Panc1 (cell line): ENCODE measurements around the gene NAPA. TPM values are rescaled to one million over a fixed set of nuclear protein-coding genes. Genes with fewer than 3 reads are reported as not detected.

Experiments
- ATAC-seq: fragments of 200-7000 bp; cut with Tn5 transposase; 2 replicates; pipeline ENCODE4 v1.9.1; 2020; ENCODE audit warnings: mild to moderate bottlenecking, moderate library complexity
- BruUV-seq: library from RNA; stranded (reverse); fragments of 400-500 nt; replicated peaks from 2 replicates; lab custom pipeline; 2021; lab: Mats Ljungman, UMichigan
- CTCF ChIA-PET: fragments of 300-600 bp; sonication (Branson Sonifier 250); formaldehyde crosslinking; loops from one replicate; lab custom pipeline; 2022; ENCODE audit warnings: antibody characterized with exemption; lab: Charles Lee
- POLR2A ChIA-PET: fragments of 300-600 bp; sonication (Branson Sonifier 250); formaldehyde crosslinking; loops from one replicate; lab custom pipeline; 2022; ENCODE audit warnings: antibody characterized with exemption; lab: Charles Lee
- DNase-seq: peaks from one replicate; pipeline ENCODE4 v3.0.0-alpha.2; 2010; ENCODE audit warnings: low read depth, low spot score
- H3K27ac ChIP-seq: 2 replicates; pipeline ENCODE4 v1.5.1; 2011; ENCODE audit warnings: mild to moderate bottlenecking, low read length, inconsistent platforms
- H3K27me3 ChIP-seq: fragments of 200-500 bp; sonication (Bioruptor generic); 2 replicates; pipeline ENCODE4 v1.6.0; 2014; ENCODE audit warnings: low read length, inconsistent platforms; ENCODE audit not compliant: control insufficient read depth, insufficient read depth
- H3K36me3 ChIP-seq: fragments of 200-500 bp; sonication (Bioruptor generic); 2 replicates; pipeline ENCODE4 v1.5.1; 2014; ENCODE audit warnings: inconsistent platforms, mild to moderate bottlenecking, low read length, moderate library complexity; ENCODE audit not compliant: control insufficient read depth, insufficient read depth
- H3K4me1 ChIP-seq: 2 replicates; pipeline ENCODE4 v1.5.1; 2011; ENCODE audit warnings: inconsistent platforms, mild to moderate bottlenecking, low read length, moderate library complexity; ENCODE audit not compliant: control insufficient read depth, insufficient read depth
- H3K4me3 ChIP-seq, 2 experiments: 2 replicates each; pipeline ENCODE4 v1.5.1; 2011 to 2012; ENCODE audit warnings: low read depth in 2 of 2, low read length in 2 of 2, mild to moderate bottlenecking in 2 of 2, inconsistent platforms in 1 of 2, moderate library complexity in 1 of 2
- H3K9me3 ChIP-seq: fragments of 200-500 bp; sonication (Bioruptor generic); 2 replicates; pipeline ENCODE4 v1.5.1; 2014; ENCODE audit warnings: low read depth, mild to moderate bottlenecking, inconsistent platforms, low read length, moderate library complexity; ENCODE audit not compliant: control insufficient read depth, insufficient read depth
- CTCF ChIP-seq: fragments of 450-650 bp; IDR thresholded peaks from 2 replicates; pipeline ENCODE4 v1.5.1; 2017; ENCODE audit warnings: mild to moderate bottlenecking
- POLR2AphosphoS5 ChIP-seq: IDR thresholded peaks from 2 replicates; pipeline ENCODE4 v1.6.1; 2012; ENCODE audit warnings: mild to moderate bottlenecking, low read depth, low read length, moderate library complexity
- REST ChIP-seq, 2 experiments: IDR thresholded peaks; 2 replicates each; pipeline ENCODE4 v1.6.1; 2011 to 2012; ENCODE audit warnings: low read depth in 2 of 2, control low read depth in 1 of 2, low read length in 1 of 2, mild to moderate bottlenecking in 1 of 2, moderate library complexity in 1 of 2; ENCODE audit not compliant: insufficient read depth in 1 of 2
- SIN3A ChIP-seq: IDR thresholded peaks from 2 replicates; pipeline ENCODE4 v1.6.1; 2012; ENCODE audit warnings: low read depth, mild to moderate bottlenecking, low read length, moderate library complexity, borderline replicate concordance; ENCODE audit not compliant: insufficient read depth
- TCF7L2 ChIP-seq: IDR thresholded peaks from 2 replicates; pipeline ENCODE4 v1.6.1; 2011; ENCODE audit warnings: mild to moderate bottlenecking, low read depth, low read length, inconsistent platforms
- in situ Hi-C: cut with HindIII; loops from 2 replicates; pipeline ENCODE4 v1.10.0; 2016; ENCODE audit warnings: low sequenced_read_pairs, low pct_unique_long_range_greater_than_20kb
- intact Hi-C: fragments of 100-400 bp; cut with micrococcal nuclease; formaldehyde crosslinking; loops from one replicate; pipeline ENCODE4 v1.10.0; 2022; ENCODE audit not compliant: unreplicated experiment
- total RNA-seq: library from RNA; stranded (reverse); gene quantifications from one replicate; pipeline ENCODE4 v1.2.1, GENCODE V29; 2021; ENCODE audit not compliant: unreplicated experiment

Gene NAPA
- total RNA-seq, 1 experiment from 2014 or later: 71.0 TPM

- no peak overlapping the region for H3K27ac ChIP-seq
- no TSS peak for BruUV-seq
- no peaks in the 10 kb centered on the region for H3K9me3 ChIP-seq
- CTCF ChIA-PET: no interaction called here
- in situ Hi-C loops: no loop called here
- H3K36me3 ChIP-seq: no peaks in the 10 kb centered on the region
- H3K27me3 ChIP-seq: no peaks in the 10 kb centered on the region
- intact Hi-C loops: no loop called here
- H3K4me3 ChIP-seq: no peak overlapping the region
- no peaks in the 10 kb centered on the region for H3K4me1 ChIP-seq
- POLR2A ChIA-PET: interaction anchor here (0.7 kb wide), 1 partner anchor 13 kb away, joined by 13 read pairs; no protein-coding TSS in a partner anchor
- TF ChIP-seq POLR2AphosphoS5 (no peak), CTCF (no peak), SIN3A (no peak), TCF7L2 (no peak), REST (IDR thresholded peaks at IDR 0.05; ENCODE audit: insufficient read depth in 1 of 2, low read depth in 2 of 2, low read length in 1 of 2) (no peak)
- DNase-seq: no peak
- no peak for ATAC-seq
Observed at GRCh38 chr19:47544075-47544474, 29.2 kb upstream of the NAPA start.

GRCh38 chr19:47542030-47542475, 27.2 kb upstream of the NAPA start:
- no peaks in the 10 kb centered on the region for H3K4me1 ChIP-seq
- H3K27me3 ChIP-seq: no peaks in the 10 kb centered on the region
- in situ Hi-C loops (no loop called here), intact Hi-C loops (no loop called here)
- H3K9me3 ChIP-seq: no peaks in the 10 kb centered on the region
- ChIA-PET CTCF (no interaction called here), POLR2A (no interaction called here)
- no peak overlapping the region for H3K4me3 ChIP-seq
- no peak for DNase-seq
- TF ChIP-seq TCF7L2 (no peak), SIN3A (no peak), POLR2AphosphoS5 (no peak), CTCF (no peak), REST (IDR thresholded peaks at IDR 0.05; ENCODE audit: insufficient read depth in 1 of 2, low read depth in 2 of 2, low read length in 1 of 2) (no peak)
- no peak for ATAC-seq
- BruUV-seq: no TSS peak
- H3K36me3 ChIP-seq: no peaks in the 10 kb centered on the region
- no peak overlapping the region for H3K27ac ChIP-seq
